Progenitor cell of endocrine pancreas (in vitro differentiated cells): ENCODE data around the gene PTEN. TPM values are rescaled to one million over a fixed set of nuclear protein-coding genes. Genes with fewer than 3 reads are reported as not detected.

ENCODE experiments used
- DNase-seq: peaks from one replicate; pipeline ENCODE4 v3.0.0; 2021; ENCODE audit warnings: low spot score; ENCODE audit not compliant: unreplicated experiment
- H3K27ac Mint-ChIP-seq: 2 replicates; pipeline ENCODE4 v1.8.0; 2021; ENCODE audit warnings: mild to moderate bottlenecking, moderate library complexity, mixed read lengths
- H3K27me3 Mint-ChIP-seq: 2 replicates; pipeline ENCODE4 v1.8.0; 2021; ENCODE audit warnings: mixed read lengths
- H3K36me3 Mint-ChIP-seq: 2 replicates; pipeline ENCODE4 v1.8.0; 2022; ENCODE audit warnings: mixed read lengths; ENCODE audit not compliant: insufficient read depth
- H3K4me1 Mint-ChIP-seq: 2 replicates; pipeline ENCODE4 v1.8.0; 2021; ENCODE audit warnings: low read depth, mixed read lengths
- H3K4me3 Mint-ChIP-seq: 2 replicates; pipeline ENCODE4 v1.8.0; 2021; ENCODE audit warnings: low read depth, mild to moderate bottlenecking, moderate library complexity, mixed read lengths
- H3K9me3 Mint-ChIP-seq: 2 replicates; pipeline ENCODE4 v1.8.0; 2021; ENCODE audit warnings: low read depth, mixed read lengths
- CTCF ChIP-seq: fragments of 200-600 bp; sonication (generic); IDR thresholded peaks from one replicate; pipeline ENCODE4 v1.5.0; 2021; ENCODE audit warnings: antibody characterized with exemption, mild to moderate bottlenecking; ENCODE audit not compliant: unreplicated experiment
- total RNA-seq: library from RNA; stranded (reverse); gene quantifications from 2 replicates; pipeline ENCODE4 v1.2.1, GENCODE V29; 2021

PTEN gene
- total RNA-seq, 1 donor from 2014 or later: 66.7 TPM

GRCh38 chr10:87931836-87932230, 68.4 kb downstream of the PTEN start:
- H3K4me3 Mint-ChIP-seq: no peak overlapping the region
- no peaks in the 10 kb centered on the region for H3K27me3 Mint-ChIP-seq
- no peak for TF ChIP-seq CTCF
- no peaks in the 10 kb centered on the region for H3K9me3 Mint-ChIP-seq
- peaks cover 16% of the 10 kb centered on the region for H3K4me1 Mint-ChIP-seq
- no peak for DNase-seq
- H3K36me3 Mint-ChIP-seq: peaks cover 17% of the 10 kb centered on the region
- no peak overlapping the region for H3K27ac Mint-ChIP-seq

GRCh38 chr10:87935290-87936141, 72.1 kb downstream of the PTEN start:
- no peak overlapping the region for H3K4me3 Mint-ChIP-seq
- DNase-seq: no peak
- peaks cover 16% of the 10 kb centered on the region for H3K36me3 Mint-ChIP-seq
- H3K4me1 Mint-ChIP-seq: peaks cover 8% of the 10 kb centered on the region
- no peaks in the 10 kb centered on the region for H3K9me3 Mint-ChIP-seq
- no peaks in the 10 kb centered on the region for H3K27me3 Mint-ChIP-seq
- no peak overlapping the region for H3K27ac Mint-ChIP-seq
- no peak for TF ChIP-seq CTCF

GRCh38 chr10:87940210-87940609, 76.8 kb downstream of the PTEN start:
- H3K9me3 Mint-ChIP-seq: no peaks in the 10 kb centered on the region
- no peak for TF ChIP-seq CTCF
- peak overlapping the region; percentile 16 for H3K27ac Mint-ChIP-seq
- H3K4me3 Mint-ChIP-seq: no peak overlapping the region
- H3K27me3 Mint-ChIP-seq: no peaks in the 10 kb centered on the region
- H3K36me3 Mint-ChIP-seq: peaks cover 16% of the 10 kb centered on the region
- DNase-seq: no peak
- H3K4me1 Mint-ChIP-seq: peaks cover 14% of the 10 kb centered on the region

GRCh38 chr10:87942884-87943527, 79.6 kb downstream of the PTEN start:
- no peak for TF ChIP-seq CTCF

GRCh38 chr10:87945984-87946383, 82.6 kb downstream of the PTEN start:
- no peak for DNase-seq
- TF ChIP-seq CTCF: no peak
- Mint-ChIP-seq H3K9me3 (no peaks in the 10 kb centered on the region), H3K4me3 (no peak overlapping the region), H3K36me3 (peaks cover 20% of the 10 kb centered on the region), H3K4me1 (peaks cover 6% of the 10 kb centered on the region), H3K27ac (no peak overlapping the region), H3K27me3 (no peaks in the 10 kb centered on the region)

More at GRCh38 chr10:87942884-87943527, 79.6 kb downstream of the PTEN start:
- H3K4me1 Mint-ChIP-seq: peaks cover 6% of the 10 kb centered on the region
- no peaks in the 10 kb centered on the region for H3K27me3 Mint-ChIP-seq
- no peak overlapping the region for H3K4me3 Mint-ChIP-seq
- H3K27ac Mint-ChIP-seq: no peak overlapping the region
- peaks cover 21% of the 10 kb centered on the region for H3K36me3 Mint-ChIP-seq
- H3K9me3 Mint-ChIP-seq: no peaks in the 10 kb centered on the region
- no peak for DNase-seq
